Measurements from ENCODE around the gene COPG2.

DNA sequence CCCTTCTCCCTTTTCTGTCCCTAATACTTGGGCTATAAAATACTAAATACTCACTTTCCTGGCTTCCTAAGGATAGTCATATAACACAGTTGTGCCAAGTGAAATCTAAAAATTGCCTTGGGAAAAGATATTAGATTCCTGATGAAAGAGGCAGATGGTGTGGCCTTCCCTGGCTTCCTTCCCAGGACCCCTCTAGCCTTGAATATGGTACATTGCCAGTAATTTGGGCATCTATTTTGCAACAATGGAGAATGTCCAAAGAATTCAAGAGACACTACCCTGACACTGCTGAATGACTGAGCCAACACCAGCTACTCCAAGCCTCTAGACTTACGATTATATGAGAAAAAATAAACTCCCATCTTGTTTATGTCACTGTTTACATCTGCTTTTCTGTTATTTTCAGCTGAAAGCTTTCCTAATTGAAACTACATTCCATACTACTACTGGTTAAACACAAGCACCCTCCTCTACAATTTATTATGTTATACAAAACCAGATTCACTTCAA, 17.9 kb downstream of the COPG2 start:
- no peak for TF ChIP-seq RAD21 (IDR thresholded peaks at IDR 0.05; ENCODE audit: low read length)
- TF ChIP-seq, protein P1, sequence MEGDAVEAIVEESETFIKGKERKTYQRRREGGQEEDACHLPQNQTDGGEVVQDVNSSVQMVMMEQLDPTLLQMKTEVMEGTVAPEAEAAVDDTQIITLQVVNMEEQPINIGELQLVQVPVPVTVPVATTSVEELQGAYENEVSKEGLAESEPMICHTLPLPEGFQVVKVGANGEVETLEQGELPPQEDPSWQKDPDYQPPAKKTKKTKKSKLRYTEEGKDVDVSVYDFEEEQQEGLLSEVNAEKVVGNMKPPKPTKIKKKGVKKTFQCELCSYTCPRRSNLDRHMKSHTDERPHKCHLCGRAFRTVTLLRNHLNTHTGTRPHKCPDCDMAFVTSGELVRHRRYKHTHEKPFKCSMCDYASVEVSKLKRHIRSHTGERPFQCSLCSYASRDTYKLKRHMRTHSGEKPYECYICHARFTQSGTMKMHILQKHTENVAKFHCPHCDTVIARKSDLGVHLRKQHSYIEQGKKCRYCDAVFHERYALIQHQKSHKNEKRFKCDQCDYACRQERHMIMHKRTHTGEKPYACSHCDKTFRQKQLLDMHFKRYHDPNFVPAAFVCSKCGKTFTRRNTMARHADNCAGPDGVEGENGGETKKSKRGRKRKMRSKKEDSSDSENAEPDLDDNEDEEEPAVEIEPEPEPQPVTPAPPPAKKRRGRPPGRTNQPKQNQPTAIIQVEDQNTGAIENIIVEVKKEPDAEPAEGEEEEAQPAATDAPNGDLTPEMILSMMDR (IDR thresholded peaks at IDR 0.05): no peak
- TF ChIP-seq, protein P2, sequence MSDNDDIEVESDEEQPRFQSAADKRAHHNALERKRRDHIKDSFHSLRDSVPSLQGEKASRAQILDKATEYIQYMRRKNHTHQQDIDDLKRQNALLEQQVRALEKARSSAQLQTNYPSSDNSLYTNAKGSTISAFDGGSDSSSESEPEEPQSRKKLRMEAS (IDR thresholded peaks at IDR 0.05; ENCODE audit: low read depth): no peak
- TF ChIP-seq TAF1 (IDR thresholded peaks at IDR 0.05; ENCODE audit: borderline replicate concordance, low read depth, low read length): no peak
- no peak for TF ChIP-seq RFX5 (IDR thresholded peaks at IDR 0.05; ENCODE audit: low read length)
- TF ChIP-seq EZH2phosphoT487 (IDR thresholded peaks at IDR 0.05; ENCODE audit: borderline replicate concordance, low read depth): no peak
- TF ChIP-seq SIN3A (IDR thresholded peaks at IDR 0.05; ENCODE audit: borderline replicate concordance, low read depth, low read length): no peak
- no peak for TF ChIP-seq EP300 (IDR thresholded peaks at IDR 0.05; ENCODE audit: borderline replicate concordance in 1 of 2, low read depth in 1 of 2, low read length in 1 of 2)
- TF ChIP-seq GABPA (IDR thresholded peaks at IDR 0.05; ENCODE audit: low read depth): no peak
- no peak for TF ChIP-seq TCF12 (IDR thresholded peaks at IDR 0.05)
- no peak for TF ChIP-seq FOXM1 (IDR thresholded peaks at IDR 0.05; ENCODE audit: low read depth)

All from SK-N-SH (cell line).